ENCODE measurements around the gene AGPS.
"Not testable (repeated sequence)": the region's sequence is repeated elsewhere in the genome, so short reads cannot be mapped to it uniquely, and the experiment has no call there.

AGPS gene

GRCh38 chr2:177532567-177532966 is 140.0 kb downstream of the AGPS start:
- DNase-seq = no peak

DNA sequence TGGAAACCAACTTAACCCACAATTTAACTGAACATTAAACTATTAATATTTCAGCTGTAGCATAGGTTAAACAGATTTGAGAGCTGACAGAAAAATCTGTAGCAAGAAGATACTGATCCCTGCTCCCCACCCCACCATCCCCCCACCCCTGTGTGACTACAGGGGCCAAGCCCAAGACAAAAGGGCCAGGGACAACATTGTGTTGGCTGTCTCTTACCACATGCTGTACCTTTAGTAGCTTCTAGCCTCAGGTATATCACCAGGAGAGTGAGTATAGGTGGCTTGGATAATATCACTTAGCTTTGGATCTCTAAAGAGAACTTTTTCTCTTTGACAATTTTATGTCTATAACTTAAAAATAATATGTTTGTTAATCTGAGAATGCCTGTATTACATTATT is 140.7 kb downstream of the AGPS start:
- no peak for DNase-seq

- no peak for DNase-seq
Measured at GRCh38 chr2:177535000-177535399, 142.4 kb downstream of the AGPS start.

GRCh38 chr2:177535958-177536504 is 143.5 kb downstream of the AGPS start:
- no peak for DNase-seq

- no peak for DNase-seq
Measured at GRCh38 chr2:177537213-177537612, 144.6 kb downstream of the AGPS start.

DNA sequence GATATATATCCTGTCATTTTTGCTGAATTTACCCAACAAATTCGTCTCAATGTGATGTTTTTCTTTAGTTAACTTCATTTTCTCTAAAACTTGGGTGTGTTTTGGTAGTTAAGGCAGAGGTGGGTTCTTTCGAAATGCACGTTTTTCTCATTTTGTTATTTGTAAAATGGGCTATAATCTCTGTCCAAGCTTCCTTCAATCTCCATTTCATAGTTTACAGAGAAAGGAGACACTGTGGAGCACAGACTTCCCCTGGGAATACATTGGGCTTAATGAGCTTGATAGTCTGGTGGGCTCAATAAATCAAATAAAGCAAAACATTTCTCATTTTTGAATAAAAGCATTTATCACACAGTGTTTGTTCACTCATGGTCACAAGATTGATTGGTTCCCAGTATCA is 145.1 kb downstream of the AGPS start:
- no peak for DNase-seq

- no peak for DNase-seq
Measured at GRCh38 chr2:177538323-177538722, 145.8 kb downstream of the AGPS start.

- DNase-seq = no peak
Measured at GRCh38 chr2:177540283-177540682, 147.7 kb downstream of the AGPS start.

DNA sequence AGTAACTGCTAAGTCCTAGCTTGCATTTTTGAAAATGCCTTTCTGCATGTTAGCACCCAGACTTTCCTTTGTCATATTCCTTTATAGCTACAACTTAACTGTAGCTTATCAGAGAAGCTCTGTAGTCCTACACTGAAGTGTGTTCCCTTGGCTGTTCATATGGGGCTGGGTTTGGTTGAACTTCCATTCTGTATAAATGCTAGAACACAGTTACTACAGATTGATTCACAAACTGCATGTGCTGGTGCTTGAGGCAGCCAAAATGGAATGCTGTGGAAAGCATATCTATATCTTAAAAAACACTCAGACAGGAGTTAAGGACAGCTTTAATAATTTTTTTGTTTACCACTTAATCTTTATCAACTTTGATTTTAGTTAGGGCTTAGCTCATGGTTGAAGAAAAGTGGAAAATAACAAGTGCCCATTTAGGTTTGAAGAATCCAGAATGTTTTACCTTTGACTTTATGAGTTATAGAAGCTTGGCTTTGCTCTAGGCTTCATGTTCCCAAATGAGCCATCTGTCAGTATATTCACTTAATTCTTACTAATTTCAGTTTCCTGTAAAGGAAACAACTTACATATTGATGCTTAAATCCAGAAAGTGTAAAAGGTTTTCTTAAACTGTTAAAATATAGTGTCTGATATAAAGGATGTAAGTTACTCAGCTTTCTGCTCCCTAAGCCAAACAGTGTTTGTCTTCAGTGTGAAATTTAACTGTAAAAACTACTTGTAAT is 148.9 kb downstream of the AGPS start:
- no peak for DNase-seq

DNA sequence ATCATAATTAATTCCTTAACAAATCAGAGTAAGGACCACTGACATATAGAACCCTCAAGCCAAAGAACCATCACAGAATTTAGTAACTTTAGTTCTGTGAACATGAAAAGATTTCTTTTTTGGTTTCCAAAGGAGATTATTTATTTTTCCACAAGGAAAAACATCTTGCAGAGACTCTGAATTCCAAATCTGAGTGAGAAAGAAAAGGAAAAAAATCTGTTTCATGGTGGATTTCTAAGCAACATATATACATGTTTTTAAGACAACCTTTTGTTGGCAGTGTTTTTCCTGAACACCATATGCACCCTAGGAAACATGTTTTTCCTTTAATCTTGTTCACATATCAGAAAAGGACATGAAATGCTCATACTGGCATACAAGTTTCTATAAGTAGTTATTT is 149.8 kb downstream of the AGPS start:
- DNase-seq = no peak

GRCh38 chr2:177543007-177543760 is 150.6 kb downstream of the AGPS start:
- DNase-seq = peak; percentile 64

GRCh38 chr2:177545143-177545542 is 152.6 kb downstream of the AGPS start:
- no peak for DNase-seq

DNA sequence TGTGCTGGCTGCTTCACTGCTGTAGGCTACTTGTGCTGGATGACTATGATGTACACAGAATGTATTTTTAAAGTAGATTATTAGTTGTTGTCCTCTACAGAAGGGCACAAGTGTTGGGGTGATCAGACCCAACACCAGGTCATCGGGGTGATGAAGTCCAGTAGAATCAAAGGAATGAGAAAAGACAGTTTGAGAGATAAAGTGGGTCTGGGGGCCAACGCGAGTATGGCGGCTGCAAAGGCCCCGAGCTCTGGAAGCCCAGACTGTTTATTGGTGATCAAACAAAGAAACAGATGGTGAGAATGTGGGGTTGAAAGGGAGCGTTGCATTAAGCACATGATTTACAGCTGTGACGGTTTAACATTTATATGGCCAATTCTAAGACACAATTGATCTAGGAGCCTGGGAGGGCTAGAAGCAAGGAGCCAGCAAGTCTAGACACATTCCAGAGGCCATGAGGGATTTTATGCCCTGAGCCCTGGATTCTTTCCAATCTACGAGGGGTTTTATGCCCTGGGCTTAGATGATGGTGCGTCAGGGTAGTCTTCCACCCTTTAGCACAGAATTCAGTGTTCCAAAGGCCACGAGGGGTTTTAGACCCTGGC is 153.5 kb downstream of the AGPS start:
- DNase-seq = no peak

DNA sequence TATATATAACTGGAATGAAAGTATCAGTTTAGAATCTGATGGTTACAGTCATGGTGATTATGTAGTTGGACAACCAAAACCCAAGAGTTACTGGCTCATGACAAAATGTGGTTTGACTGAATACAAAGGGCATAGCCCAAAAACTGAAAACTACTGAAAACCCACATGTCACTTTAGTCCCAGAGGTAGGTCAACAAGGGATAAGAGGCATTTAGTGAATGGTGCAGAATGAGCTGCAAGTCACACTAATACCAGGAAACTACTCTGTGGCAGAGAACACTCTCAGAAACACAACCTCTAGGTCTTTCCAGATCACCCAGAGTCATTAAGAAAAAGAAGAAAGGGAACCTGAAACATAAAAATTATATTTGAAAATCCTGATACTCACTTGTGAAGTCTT is 154.5 kb downstream of the AGPS start:
- DNase-seq = no peak

- DNase-seq = no peak
Measured at GRCh38 chr2:177547772-177548171, 155.2 kb downstream of the AGPS start.

DNA sequence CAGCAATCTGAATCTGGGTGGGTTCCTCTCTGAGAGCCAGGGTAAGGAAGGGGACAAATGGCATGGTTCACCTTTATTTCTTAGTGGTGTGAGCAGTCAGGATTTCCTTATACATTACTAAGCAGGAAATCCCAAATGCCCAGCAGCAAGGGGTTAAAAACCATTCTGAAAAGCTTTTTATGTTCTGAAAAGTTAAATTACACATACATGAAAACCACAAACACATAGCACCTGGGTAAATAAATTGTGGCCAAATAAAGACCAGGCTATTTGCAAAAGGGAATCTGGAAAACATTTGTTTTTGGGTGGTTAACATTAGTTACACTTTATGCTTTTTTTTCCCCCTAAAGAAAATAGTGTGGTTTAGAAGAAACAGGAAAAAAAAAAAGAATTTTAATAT is 156.1 kb downstream of the AGPS start:
- DNase-seq = no peak

DNA sequence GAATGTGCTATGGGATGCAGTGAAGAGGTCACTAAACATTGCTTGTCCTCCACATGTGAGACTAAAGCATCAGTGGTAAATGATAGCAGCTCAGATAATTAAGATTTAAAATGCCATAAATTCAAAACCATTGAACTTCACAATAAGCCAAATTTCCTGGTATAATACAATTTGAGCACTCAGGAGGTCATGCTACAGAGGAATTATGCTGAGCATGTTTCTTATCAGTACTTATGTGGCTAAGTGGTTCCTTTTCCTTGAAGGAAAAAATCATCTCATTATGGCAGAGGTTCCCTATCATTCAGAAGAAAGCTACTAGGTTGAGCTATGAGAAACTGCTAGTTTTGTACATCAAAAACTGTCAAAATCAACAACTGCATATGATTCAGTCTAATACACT is 156.6 kb downstream of the AGPS start:
- DNase-seq = no peak

GRCh38 chr2:177550264-177551200 is 158.0 kb downstream of the AGPS start:
- no peak for DNase-seq

GRCh38 chr2:177551360-177551759 is 158.8 kb downstream of the AGPS start:
- not testable (repeated sequence) for DNase-seq

GRCh38 chr2:177551989-177552421 is 159.4 kb downstream of the AGPS start:
- DNase-seq = peak; percentile 22

DNA sequence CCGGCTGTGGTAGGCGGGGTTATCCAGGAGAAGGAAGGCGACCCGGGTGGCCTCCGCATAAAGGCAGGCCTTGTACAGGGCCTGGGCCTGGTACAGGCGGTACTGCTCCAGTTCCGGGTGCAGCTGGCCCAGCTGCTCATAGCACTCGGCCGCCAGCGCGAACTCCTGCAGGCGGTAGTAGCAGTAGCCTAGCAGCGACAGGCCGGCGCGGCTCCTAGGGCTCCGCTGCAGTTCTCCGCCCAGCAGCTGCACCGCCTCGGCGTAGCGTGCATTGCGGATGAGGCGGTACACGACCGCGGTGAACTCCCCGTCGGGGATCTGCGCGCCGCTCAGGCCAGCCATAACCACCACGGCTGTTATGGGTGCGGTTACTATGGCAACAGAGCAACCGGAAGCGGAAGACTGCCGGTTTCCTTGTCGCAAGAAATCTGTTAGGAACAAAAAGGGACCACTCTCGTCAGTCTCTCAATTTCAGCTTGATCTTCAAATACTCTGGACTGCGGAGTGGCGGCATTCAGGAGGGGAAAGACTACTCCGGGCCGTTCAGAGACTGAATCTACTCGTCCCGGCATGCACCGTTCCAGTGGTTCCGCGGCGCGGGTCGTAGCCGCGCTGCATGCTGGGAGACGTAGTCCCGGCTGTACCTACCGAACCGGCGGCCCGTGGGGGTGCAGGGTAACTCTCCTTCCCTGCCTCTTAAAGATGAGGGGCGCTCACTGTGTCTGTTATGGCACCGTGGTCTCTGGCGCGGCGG is 160.0 kb downstream of the AGPS start:
- peak; percentile 87 for DNase-seq
